DND-41 (cell line): Measurements from ENCODE around the gene CDH23.

ENCODE experiments used
- EZH2 ChIP-seq: IDR thresholded peaks from 3 replicates; pipeline ENCODE4 v1.6.1; 2012; ENCODE audit warnings: borderline replicate concordance, low read depth, mild to moderate bottlenecking, moderate library complexity, low read length, inconsistent platforms; ENCODE audit not compliant: severe bottlenecking
- TF ChIP-seq, protein P1 (sequence below): IDR thresholded peaks from 2 replicates; pipeline ENCODE4 v1.5.1; 2012; ENCODE audit warnings: borderline replicate concordance, low read length, moderate library complexity, mild to moderate bottlenecking; ENCODE audit not compliant: poor library complexity, severe bottlenecking; ENCODE audit errors: extremely low read depth

DNA sequence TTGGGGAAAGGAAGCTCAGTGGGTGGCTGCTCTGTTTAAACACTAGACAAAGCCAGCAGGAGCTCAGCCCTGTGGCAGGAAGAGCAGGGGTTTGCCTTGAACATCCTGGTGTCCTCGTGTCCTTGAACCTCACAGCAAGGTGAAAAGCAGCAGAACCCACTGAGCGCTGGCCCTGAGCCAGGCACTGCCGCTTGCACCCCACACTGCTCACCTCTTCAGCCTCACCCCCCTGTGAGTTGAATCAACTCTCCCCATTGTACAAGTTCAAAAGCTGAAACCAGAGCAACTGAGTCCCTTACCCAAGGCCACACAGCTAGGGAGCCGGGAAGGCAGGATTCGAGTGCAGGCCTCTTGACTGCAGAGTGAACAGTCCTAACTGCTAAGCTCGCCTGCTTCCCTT is 45.6 kb upstream of the CDH23 start:
- TF ChIP-seq, protein P1, sequence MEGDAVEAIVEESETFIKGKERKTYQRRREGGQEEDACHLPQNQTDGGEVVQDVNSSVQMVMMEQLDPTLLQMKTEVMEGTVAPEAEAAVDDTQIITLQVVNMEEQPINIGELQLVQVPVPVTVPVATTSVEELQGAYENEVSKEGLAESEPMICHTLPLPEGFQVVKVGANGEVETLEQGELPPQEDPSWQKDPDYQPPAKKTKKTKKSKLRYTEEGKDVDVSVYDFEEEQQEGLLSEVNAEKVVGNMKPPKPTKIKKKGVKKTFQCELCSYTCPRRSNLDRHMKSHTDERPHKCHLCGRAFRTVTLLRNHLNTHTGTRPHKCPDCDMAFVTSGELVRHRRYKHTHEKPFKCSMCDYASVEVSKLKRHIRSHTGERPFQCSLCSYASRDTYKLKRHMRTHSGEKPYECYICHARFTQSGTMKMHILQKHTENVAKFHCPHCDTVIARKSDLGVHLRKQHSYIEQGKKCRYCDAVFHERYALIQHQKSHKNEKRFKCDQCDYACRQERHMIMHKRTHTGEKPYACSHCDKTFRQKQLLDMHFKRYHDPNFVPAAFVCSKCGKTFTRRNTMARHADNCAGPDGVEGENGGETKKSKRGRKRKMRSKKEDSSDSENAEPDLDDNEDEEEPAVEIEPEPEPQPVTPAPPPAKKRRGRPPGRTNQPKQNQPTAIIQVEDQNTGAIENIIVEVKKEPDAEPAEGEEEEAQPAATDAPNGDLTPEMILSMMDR: no peak
- no peak for TF ChIP-seq EZH2
